Stimulated activated CD8-positive, alpha-beta memory T cell treated with anti-CD3 and anti-CD28 coated beads, Interleukin-7, amount 100 ng/mL, for 1 hour (primary cell): ENCODE measurements around the gene HOXA13.

Experiments
- DNase-seq, 2 donors: peaks; one replicate each; pipeline ENCODE4 v3.0.0-alpha.2; 2020; ENCODE audit warnings: low read depth in 2 of 2

The HOXA13 gene

DNA sequence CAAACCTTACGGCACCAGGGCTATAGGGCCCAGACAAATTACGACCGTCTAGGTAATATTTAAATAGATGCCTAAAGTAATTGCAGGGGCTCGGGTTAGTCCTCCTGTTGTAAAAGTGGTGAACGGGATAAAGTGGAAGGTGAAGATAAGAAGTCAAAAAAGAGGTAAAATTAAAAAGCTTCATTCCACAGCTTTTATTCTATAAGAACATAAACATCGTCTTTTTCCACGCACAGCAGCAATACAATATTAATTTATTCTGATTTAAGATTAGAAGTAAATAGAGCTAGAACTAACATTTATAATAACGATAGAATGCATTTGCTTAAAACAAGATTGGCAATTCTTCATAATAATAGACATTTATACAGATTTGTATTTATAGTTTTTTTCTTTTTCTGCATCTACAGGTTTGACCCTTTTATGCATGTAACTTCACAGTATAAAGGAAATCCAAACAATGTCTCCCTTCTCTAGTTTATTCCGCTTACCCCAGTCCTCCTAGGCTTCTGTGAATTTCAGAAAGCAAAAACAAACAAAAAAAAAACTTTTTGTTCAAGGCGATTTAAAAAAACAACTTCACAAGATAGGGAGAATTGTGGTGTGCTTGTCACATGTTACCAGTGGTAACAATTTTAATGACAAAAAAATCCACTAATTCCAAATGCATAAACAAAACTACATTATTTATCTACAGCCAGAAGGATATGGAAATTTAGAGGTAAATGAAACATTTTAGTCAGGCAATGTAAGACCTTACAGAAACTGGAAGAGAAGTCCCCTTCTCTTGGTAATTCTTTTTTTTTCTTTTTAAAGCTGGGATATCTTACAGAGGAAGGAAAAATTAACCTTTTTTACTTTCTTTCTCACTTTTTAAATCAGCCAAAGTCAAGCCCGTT is 29.2 kb downstream of the HOXA13 start:
- DNase-seq: no peak

GRCh38 chr7:27169658-27170425 is 30.0 kb downstream of the HOXA13 start:
- no peak for DNase-seq

GRCh38 chr7:27168265-27168947 is 31.5 kb downstream of the HOXA13 start:
- no peak for DNase-seq

DNA sequence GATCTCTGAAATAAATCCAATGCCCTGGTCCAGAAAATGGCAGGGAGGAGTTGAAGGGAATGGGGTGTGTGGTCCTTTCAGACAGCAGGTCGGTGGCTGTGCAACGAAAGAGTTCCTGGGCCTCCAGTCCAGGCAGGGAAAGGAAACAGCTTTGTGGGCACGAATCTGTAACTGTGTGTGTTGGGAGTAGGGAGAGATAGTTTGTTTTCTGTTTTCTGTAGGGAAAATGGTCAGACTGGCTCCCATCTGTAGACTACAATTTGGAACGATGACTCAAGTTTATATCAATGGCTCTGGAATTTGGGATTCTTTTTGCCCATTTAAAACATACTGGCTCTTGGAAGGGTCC is 32.0 kb downstream of the HOXA13 start:
- DNase-seq: no peak

DNA sequence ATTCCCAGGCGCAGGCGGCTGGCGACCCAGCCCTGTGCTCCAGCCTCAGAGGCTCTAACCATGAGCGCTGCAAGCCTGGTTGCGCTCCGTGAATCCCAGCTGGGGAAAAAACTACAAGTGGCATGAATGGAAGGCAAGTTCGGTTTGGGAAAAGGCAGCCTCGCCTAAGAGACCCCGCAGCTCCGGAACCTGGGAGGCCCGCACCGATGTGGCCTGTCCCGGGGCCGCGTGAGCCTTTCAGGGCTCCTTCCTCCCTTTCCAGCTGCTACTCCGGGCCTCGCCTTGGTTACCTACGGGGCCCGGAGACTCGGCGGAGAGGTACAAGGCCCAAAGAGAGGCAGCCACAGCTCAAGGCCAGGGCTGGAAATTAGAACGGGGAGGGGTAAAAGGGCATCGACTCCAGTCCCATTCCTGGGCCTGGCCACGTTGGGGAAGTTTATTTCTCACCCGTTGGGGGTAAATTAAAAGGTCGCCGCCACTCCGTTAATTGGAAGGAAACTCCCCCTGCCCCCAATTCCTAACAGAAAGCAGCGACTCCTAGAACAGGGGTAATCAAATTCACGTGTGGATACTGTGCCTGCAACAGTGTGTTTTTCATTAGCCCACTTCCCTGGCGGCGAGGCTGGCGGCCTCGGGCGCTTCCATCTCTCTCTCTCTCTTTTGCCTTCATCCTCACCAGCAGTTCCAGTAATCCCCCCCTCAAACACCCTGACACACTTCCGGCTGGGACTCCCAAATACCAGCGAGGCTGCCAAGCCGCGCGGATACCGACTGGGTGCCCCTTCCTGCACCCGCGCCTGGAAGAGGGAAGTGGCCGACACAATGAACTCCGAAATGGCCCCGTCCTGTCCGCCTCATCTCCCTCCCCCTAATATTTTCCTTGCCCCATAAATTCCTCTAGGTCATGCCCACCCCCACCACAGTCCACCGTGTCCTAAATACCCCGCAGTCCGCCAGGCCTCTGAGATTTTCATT is 33.1 kb downstream of the HOXA13 start:
- DNase-seq: no peak

- no peak for DNase-seq
Measured at GRCh38 chr7:27165996-27166530, 33.8 kb downstream of the HOXA13 start.

DNA sequence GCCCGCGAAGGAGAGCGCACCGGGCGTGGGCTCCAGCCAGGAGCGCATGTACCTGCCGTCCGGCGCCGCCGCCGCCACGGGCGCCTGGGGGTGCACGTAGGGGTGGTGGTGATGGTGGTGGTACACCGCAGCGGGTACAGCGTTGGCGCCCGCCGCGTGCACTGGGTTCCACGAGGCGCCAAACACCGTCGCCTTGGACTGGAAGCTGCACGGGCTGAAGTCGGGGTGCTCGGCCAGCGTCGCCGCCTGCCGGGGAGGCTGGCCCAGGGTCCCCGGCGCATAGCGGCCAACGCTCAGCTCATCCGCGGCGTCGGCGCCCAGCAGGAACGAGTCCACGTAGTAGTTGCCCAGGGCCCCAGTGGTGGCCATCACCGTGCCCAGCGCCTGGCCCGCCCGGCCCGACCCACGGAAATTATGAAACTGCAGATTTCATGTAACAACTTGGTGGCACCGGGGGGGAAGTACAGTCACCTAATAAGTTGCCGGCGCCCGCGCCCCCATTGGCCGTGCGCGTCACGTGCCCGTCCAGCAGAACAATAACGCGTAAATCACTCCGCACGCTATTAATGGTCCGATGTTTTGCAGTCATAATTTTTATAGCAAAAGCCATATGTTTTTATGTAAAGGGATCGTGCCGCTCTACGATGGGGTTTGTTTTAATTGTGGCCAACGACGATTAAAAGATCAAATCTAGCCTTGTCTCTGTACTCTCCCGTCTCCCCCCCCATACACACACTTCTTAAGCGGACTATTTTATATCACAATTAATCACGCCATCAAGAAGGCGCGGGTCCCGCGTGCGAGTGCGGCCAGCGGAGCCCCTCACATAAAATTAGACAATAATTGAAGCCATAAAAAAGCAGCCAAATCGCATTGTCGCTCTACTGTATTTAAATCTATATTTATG is 34.5 kb downstream of the HOXA13 start, which contains the start of gene HOXA9:
Gene HOXA9, minus strand, starts transcription at position 449 of the 907 bp plus-strand sequence. Its CDS starts 80 bp downstream, at position 369.
- DNase-seq: no peak

- no peak for DNase-seq
Measured at GRCh38 chr7:27164367-27165088, 35.4 kb downstream of the HOXA13 start.

GRCh38 chr7:27164045-27164366 is 35.9 kb downstream of the HOXA13 start:
- DNase-seq: no peak

DNA sequence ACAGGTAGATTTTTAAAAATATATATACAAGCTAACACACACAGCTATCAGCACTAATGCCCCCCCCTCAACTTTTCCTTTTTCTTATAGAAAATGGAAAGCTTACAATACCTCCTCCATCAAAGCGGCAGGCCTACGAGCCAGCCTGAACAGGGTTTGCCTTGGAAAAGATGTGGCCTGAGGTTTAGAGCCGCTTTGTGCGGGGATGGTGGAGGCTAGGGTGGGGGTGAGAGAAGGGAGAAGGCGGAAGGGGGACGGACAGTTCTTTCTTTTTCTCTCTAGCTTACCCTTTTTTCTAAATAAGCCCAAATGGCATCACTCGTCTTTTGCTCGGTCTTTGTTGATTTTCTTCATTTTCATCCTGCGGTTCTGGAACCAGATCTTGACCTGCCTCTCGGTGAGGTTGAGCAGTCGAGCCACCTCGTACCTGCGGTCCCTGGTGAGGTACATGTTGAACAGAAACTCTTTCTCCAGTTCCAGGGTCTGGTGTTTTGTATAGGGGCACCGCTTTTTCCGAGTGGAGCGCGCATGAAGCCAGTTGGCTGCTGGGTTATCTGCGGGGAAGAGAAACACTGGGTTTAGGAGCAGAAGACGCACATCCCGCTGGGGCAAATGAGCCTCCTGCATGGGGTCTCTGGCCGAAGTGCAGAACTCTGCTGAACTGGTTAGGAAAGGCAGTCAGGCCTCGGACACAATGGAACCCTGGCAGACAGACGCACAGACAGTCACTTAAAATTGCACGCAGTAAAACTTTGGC is 36.4 kb downstream of the HOXA13 start:
- no peak for DNase-seq

GRCh38 chr7:27162561-27163287 is 37.2 kb downstream of the HOXA13 start:
- DNase-seq: no peak

DNA sequence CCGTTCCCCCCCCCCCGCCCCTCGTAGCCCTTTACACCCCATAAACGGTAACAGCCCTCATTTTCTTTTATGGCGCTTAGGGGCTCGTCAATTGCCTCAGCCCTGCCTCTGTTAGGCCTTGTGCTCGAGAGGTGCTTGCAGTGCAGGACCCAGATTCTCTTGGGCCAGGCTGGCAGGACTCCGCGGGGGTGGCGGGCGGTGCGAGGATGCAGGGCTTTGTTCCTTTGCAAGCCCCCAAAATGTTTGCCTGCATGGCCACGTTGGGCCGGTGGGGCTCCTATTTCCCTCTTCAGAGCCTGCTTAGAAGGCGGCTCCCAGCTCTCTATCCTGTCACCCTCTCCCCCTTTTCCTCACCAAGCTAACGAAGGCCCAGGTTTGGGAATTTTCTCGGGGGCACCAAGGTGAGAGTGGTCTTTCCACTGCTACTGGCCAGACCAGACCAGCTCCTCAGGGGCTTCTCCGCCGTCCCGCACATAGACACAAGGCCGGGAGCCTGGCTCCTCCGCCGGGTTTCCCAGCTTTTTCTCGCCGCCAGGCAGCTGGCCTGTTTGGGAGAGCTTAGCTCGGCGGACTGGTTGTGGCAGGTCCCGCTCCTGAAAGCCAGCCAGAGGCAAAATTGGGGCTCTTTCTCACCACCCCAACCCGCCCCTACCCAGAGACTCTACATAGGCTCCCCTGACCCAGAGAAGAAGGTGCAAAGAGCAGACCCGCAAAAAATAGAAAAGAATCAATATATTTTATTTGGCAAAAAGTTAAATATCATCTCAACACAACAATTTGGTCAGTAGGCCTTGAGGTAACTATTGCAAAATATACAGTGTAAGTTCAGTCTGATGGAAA is 38.0 kb downstream of the HOXA13 start:
- DNase-seq: no peak

DNA sequence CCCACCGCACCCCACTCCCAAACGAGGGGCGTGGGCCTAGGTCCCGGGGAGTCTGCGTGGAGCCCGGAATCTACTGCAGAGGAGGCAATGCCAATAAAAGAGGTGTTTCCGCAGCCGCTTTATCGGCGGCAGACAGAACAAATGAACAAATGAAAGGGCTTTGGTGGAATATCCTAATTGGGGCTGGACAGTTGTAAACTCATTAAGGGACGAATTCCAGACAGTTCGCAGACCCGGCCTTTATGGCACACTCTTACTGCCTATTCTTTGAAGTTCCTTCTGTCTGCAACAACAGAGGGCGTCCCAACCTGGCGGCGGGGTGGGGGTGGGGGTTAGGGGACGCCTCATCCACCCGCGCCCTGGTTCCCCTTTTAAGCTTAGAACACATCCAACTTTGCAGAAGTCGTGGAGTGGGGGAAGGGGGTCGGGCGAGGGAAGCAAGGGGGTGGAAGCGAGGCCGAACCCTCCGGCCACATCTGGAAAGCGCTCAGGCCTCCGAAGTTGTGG is 38.6 kb downstream of the HOXA13 start:
- DNase-seq: no peak

DNA sequence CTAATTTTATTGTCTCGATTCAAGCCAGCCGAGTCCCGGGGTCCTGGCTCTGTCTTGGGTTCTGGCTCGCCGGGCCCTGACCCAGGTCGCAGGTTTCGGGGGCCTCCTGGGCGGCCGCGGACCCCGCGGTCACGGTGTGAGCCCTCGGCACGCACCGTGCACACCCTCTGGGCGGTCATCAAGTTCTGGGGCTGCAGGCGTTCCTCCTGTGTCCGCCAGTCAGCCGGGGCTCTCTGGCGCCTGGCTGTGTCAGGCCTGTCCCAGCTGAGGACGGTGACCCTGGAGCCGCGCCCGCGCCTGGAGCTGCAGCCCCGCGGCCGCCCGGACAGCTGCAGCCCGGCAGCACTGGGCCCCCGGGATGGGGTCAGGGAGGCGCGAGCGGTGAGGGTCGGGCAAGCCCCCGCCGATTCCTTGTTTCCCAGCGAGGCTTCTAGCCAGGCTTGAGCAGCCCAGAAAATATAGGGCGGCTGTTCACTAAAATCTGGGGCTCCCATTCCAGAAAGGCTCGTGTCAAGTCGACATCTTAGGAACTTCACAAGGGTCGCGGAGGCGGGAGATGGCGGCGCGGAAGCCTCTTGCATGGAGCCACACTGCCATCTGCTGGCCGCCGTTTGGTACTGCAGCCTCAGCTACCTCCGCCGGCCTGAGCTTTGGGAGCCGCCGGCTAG is 39.2 kb downstream of the HOXA13 start:
- peak; percentile 79 to 83 for DNase-seq

GRCh38 chr7:27160145-27160545 is 39.7 kb downstream of the HOXA13 start:
- DNase-seq: no peak
